Measurements from ENCODE around the gene MRPL22. TPM values are rescaled to one million over a fixed set of nuclear protein-coding genes. Genes with fewer than 3 reads are reported as not detected.
A peak's percentile ranks its signal among the peaks of the same experiment; 100 is the strongest.

MRPL22 gene
- 10 to 100 TPM; 33.6 to 63.5 (median 59.2) TPM for polyA plus RNA-seq
- long read RNA-seq, donor 1, transcript MRPL22-207 (7 exons, 3,176 nt) = major isoform, 64 of 99 reads
- long read RNA-seq, donor 1, transcript MRPL22-202 (6 exons, 784 nt) = minor isoform, 11 of 99 reads
- long read RNA-seq, donor 1, partial matches to known transcripts = 15 of 99 reads
- long read RNA-seq, donor 1, other reads (novel, unspliced or antisense) = 0 of 99 reads
- long read RNA-seq, donor 2, transcript MRPL22-202 (6 exons, 784 nt) = minor isoform, 5 of 31 reads
- long read RNA-seq, donor 2, transcript MRPL22-207 (7 exons, 3,176 nt) = major isoform, 19 of 31 reads
- long read RNA-seq, donor 2, partial matches to known transcripts = 5 of 31 reads
- long read RNA-seq, donor 2, other reads (novel, unspliced or antisense) = 0 of 31 reads
- long read RNA-seq, donor 3, transcript MRPL22-202 (6 exons, 784 nt) = minor isoform, 5 of 39 reads
- long read RNA-seq, donor 3, transcript MRPL22-207 (7 exons, 3,176 nt) = major isoform, 18 of 39 reads
- long read RNA-seq, donor 3, partial matches to known transcripts = 11 of 39 reads
- long read RNA-seq, donor 3, other reads (novel, unspliced or antisense) = 0 of 39 reads
- long read RNA-seq, donor 4, partial matches to known transcripts = 0 of 1 reads
- long read RNA-seq, donor 4, other reads (novel, unspliced or antisense) = 0 of 1 reads
- long read RNA-seq, donor 5, transcript MRPL22-207 (7 exons, 3,176 nt) = major isoform, 6 of 9 reads
- long read RNA-seq, donor 5, partial matches to known transcripts = 0 of 9 reads
- long read RNA-seq, donor 5, other reads (novel, unspliced or antisense) = 0 of 9 reads
- long read RNA-seq, donor 6, transcript MRPL22-207 (7 exons, 3,176 nt) = major isoform, 26 of 33 reads
- long read RNA-seq, donor 6, partial matches to known transcripts = 0 of 33 reads
- long read RNA-seq, donor 6, other reads (novel, unspliced or antisense) = 0 of 33 reads
- long read RNA-seq, donor 7, transcript MRPL22-204 (5 exons, 511 nt) = minor isoform, 6 of 158 reads
- long read RNA-seq, donor 7, transcript MRPL22-201 (6 exons, 3,035 nt) = major isoform, 57 of 158 reads
- long read RNA-seq, donor 7, transcript MRPL22-207 (7 exons, 3,176 nt) = minor isoform, 55 of 158 reads
- long read RNA-seq, donor 7, transcript MRPL22-202 (6 exons, 784 nt) = minor isoform, 13 of 158 reads
- long read RNA-seq, donor 7, partial matches to known transcripts = 26 of 158 reads
- long read RNA-seq, donor 7, other reads (novel, unspliced or antisense) = 0 of 158 reads
- long read RNA-seq, donor 8, partial matches to known transcripts = 0 of 2 reads
- long read RNA-seq, donor 8, other reads (novel, unspliced or antisense) = 0 of 2 reads
- long read RNA-seq, donor 9, partial matches to known transcripts = 0 of 6 reads
- long read RNA-seq, donor 9, other reads (novel, unspliced or antisense) = 0 of 6 reads
- long read RNA-seq, donor 10, transcript MRPL22-207 (7 exons, 3,176 nt) = major isoform, 36 of 56 reads
- long read RNA-seq, donor 10, transcript MRPL22-201 (6 exons, 3,035 nt) = minor isoform, 5 of 56 reads
- long read RNA-seq, donor 10, partial matches to known transcripts = 9 of 56 reads
- long read RNA-seq, donor 10, other reads (novel, unspliced or antisense) = 0 of 56 reads

- Histone ChIP-seq H3K27me3 (ENCODE audit: control insufficient read depth in 3 of 3, insufficient read depth in 3 of 3, low read length in 3 of 3) (no peaks in the 10 kb centered on the region), H3K4me3 (ENCODE audit: low read depth in 1 of 3, low read length in 3 of 3) (peak within 1 kb of the TSS; percentile 77 to 90 (median 90)), H3K9me3 (ENCODE audit: control insufficient read depth in 2 of 2, insufficient read depth in 1 of 2, low read depth in 1 of 2, low read length in 1 of 2) (no peaks in the 10 kb centered on the region), H3K27ac (ENCODE audit: low read depth in 1 of 3, low read length in 2 of 3) (peak within 1 kb of the TSS; percentile 44 to 88 (median 84)), H3K36me3 (ENCODE audit: control insufficient read depth in 3 of 3, insufficient read depth in 2 of 3, low read depth in 1 of 3, low read length in 3 of 3) (peaks cover 0 to 3% (median 0%) of the 10 kb centered on the region in 3 donors), H3K4me1 (ENCODE audit: control insufficient read depth in 3 of 3, insufficient read depth in 2 of 3, low read depth in 1 of 3, low read length in 2 of 3) (peaks cover 0 to 12% (median 0%) of the 10 kb centered on the region in 3 donors)
- 1 to 2% (median 1%) methylated on average over 40 of the region's 40 CpGs for WGBS, 3 donors
- FAIRE-seq (no peak), DNase-seq (peak; percentile 95 to 97)
Measured at GRCh38 chr5:154940772-154941620, at the start of gene MRPL22. Gene MRPL22 (plus strand): TSS chr5:154941073. CDS start chr5:154941111, 38 bp downstream.

DNA sequence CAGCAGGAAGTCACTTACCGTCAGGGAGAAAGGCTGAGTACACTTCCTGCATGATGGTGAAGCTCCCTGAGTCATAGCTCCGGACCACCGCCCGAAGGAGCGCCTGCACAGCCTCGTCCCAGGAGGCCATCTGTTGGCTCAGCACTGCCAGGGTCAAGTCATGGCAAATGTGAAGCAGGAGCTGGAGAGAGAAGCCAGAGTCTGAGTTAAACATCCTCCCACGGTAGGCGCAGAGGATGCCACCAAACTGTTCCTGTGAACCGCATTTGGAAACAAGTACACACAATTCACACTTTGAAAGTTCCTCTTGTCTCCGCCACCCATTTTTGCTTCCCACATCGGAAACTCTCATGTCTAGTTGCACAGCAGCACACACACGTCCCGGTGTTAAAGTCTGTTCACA, 48.5 kb upstream of the MRPL22 start:
- FAIRE-seq = no peak
- WGBS, 3 donors = 85 to 90% (median 88%) methylated on average over 13 of the region's 13 CpGs
- H3K36me3 ChIP-seq (ENCODE audit: control insufficient read depth in 3 of 3, insufficient read depth in 2 of 3, low read depth in 1 of 3, low read length in 3 of 3) = peaks cover 12 to 61% (median 31%) of the 10 kb centered on the region in 3 donors

DNA sequence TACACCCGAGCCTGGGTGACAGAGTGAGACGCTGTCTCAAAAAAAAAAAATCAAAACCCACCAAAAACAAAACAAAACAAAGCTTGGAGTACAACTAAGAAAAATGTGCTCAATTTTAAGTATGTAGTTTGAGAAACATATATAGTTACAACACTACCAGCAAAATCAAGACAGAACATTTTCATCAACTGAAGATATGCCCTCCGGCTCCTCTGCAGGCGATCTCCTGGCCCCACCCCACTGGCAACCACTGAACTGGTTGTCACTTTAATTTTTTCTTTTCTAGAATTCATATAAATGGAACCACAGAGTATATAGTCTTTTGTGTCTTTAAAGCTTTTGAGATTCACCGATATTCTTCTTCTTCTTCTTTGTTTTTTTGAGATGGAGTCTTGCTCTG, 47.5 kb upstream of the MRPL22 start:
- DNase-seq (no peak), FAIRE-seq (no peak)
- Histone ChIP-seq H3K27me3 (ENCODE audit: control insufficient read depth in 3 of 3, insufficient read depth in 3 of 3, low read length in 3 of 3) (no peaks in the 10 kb centered on the region), H3K4me3 (ENCODE audit: low read depth in 1 of 3, low read length in 3 of 3) (no peak overlapping the region), H3K9me3 (ENCODE audit: control insufficient read depth in 2 of 2, insufficient read depth in 1 of 2, low read depth in 1 of 2, low read length in 1 of 2) (no peaks in the 10 kb centered on the region), H3K4me1 (ENCODE audit: control insufficient read depth in 3 of 3, insufficient read depth in 2 of 3, low read depth in 1 of 3, low read length in 2 of 3) (no peaks in the 10 kb centered on the region), H3K36me3 (ENCODE audit: control insufficient read depth in 3 of 3, insufficient read depth in 2 of 3, low read depth in 1 of 3, low read length in 3 of 3) (peaks cover 7 to 68% (median 28%) of the 10 kb centered on the region in 3 donors), H3K27ac (ENCODE audit: low read depth in 1 of 3, low read length in 2 of 3) (no peak overlapping the region)
- 85 to 90% (median 87%) methylated on average over 5 of the region's 5 CpGs for WGBS, 3 donors

More for the DNA sequence above, 48.5 kb upstream of the MRPL22 start:
- H3K9me3 ChIP-seq (ENCODE audit: control insufficient read depth in 2 of 2, insufficient read depth in 1 of 2, low read depth in 1 of 2, low read length in 1 of 2) = no peaks in the 10 kb centered on the region
- no peak for DNase-seq
- H3K4me1 ChIP-seq (ENCODE audit: control insufficient read depth in 3 of 3, insufficient read depth in 2 of 3, low read depth in 1 of 3, low read length in 2 of 3) = no peaks in the 10 kb centered on the region
- no peaks in the 10 kb centered on the region for H3K27me3 ChIP-seq (ENCODE audit: control insufficient read depth in 3 of 3, insufficient read depth in 3 of 3, low read length in 3 of 3)
- no peak overlapping the region for H3K4me3 ChIP-seq (ENCODE audit: low read depth in 1 of 3, low read length in 3 of 3)
- H3K27ac ChIP-seq (ENCODE audit: low read depth in 1 of 3, low read length in 2 of 3) = no peak overlapping the region

DNA sequence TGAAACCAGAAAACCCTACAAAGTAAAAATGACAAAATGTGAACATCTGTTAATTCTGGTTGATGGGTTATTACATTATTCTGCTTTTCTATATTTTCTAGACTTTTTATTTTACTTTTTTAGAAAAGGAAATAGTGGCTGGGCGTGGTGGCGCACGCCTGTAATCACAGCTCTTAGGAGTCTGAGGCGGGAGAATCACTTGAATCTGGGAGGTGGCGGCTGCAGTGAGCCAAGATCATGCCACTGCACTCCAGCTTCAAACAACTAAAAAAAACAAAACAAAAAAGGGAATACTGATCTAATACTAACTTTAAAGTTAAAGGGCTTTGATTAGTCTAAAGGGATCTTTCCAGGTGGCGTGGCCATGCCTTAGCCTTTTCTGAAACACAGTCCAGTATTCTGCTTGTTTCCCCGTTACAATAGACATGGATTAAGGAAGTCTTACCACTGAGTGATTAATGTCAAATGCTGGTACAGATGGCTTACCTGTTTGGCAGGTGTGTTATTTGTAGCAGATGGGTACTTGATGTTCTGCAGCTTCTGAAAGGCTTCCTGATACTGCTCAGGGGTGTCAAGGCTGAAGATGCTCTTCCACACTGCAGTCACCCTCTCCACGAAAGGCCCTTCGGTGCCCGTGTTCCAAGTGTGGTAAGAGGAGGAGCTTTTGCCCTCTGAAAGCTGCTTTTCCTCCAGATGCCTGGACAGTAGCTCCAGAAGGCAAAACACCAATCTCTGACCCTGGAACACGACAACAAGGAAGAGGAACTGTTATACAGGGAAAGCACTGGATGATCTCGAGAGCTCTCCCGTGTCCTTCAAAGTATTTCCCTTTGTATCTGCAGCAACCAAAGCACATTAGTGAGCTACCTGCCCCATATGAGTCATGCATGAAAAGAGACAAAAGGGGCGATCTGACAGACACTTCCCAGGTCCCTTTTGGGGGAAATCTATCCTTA, 45.0 kb upstream of the MRPL22 start:
- no peak overlapping the region for H3K4me3 ChIP-seq (ENCODE audit: low read depth in 1 of 3, low read length in 3 of 3)
- H3K27ac ChIP-seq (ENCODE audit: low read depth in 1 of 3, low read length in 2 of 3) = no peak overlapping the region
- WGBS, 3 donors = 77 to 86% (median 82%) methylated on average over 14 of the region's 14 CpGs
- FAIRE-seq (no peak), DNase-seq (peak in 1 of 2 donors; percentile 31)
- no peaks in the 10 kb centered on the region for H3K27me3 ChIP-seq (ENCODE audit: control insufficient read depth in 3 of 3, insufficient read depth in 3 of 3, low read length in 3 of 3)
- H3K4me1 ChIP-seq (ENCODE audit: control insufficient read depth in 3 of 3, insufficient read depth in 2 of 3, low read depth in 1 of 3, low read length in 2 of 3) = no peaks in the 10 kb centered on the region
- H3K36me3 ChIP-seq (ENCODE audit: control insufficient read depth in 3 of 3, insufficient read depth in 2 of 3, low read depth in 1 of 3, low read length in 3 of 3) = peaks cover 12 to 64% (median 22%) of the 10 kb centered on the region in 3 donors
- H3K9me3 ChIP-seq (ENCODE audit: control insufficient read depth in 2 of 2, insufficient read depth in 1 of 2, low read depth in 1 of 2, low read length in 1 of 2) = no peaks in the 10 kb centered on the region

- Histone ChIP-seq H3K4me3 (ENCODE audit: low read depth in 1 of 3, low read length in 3 of 3) (no peak overlapping the region), H3K36me3 (ENCODE audit: control insufficient read depth in 3 of 3, insufficient read depth in 2 of 3, low read depth in 1 of 3, low read length in 3 of 3) (peaks cover 12 to 59% (median 22%) of the 10 kb centered on the region in 3 donors), H3K9me3 (ENCODE audit: control insufficient read depth in 2 of 2, insufficient read depth in 1 of 2, low read depth in 1 of 2, low read length in 1 of 2) (no peaks in the 10 kb centered on the region), H3K4me1 (ENCODE audit: control insufficient read depth in 3 of 3, insufficient read depth in 2 of 3, low read depth in 1 of 3, low read length in 2 of 3) (no peaks in the 10 kb centered on the region), H3K27me3 (ENCODE audit: control insufficient read depth in 3 of 3, insufficient read depth in 3 of 3, low read length in 3 of 3) (no peaks in the 10 kb centered on the region), H3K27ac (ENCODE audit: low read depth in 1 of 3, low read length in 2 of 3) (no peak overlapping the region)
- DNase-seq (peak in 1 of 2 donors; percentile 58), FAIRE-seq (no peak)
Measured at GRCh38 chr5:154896562-154897165, 44.2 kb upstream of the MRPL22 start.

GRCh38 chr5:154898210-154898609, 42.7 kb upstream of the MRPL22 start:
- Histone ChIP-seq H3K9me3 (ENCODE audit: control insufficient read depth in 2 of 2, insufficient read depth in 1 of 2, low read depth in 1 of 2, low read length in 1 of 2) (no peaks in the 10 kb centered on the region), H3K4me3 (ENCODE audit: low read depth in 1 of 3, low read length in 3 of 3) (no peak overlapping the region), H3K36me3 (ENCODE audit: control insufficient read depth in 3 of 3, insufficient read depth in 2 of 3, low read depth in 1 of 3, low read length in 3 of 3) (peaks cover 14 to 54% (median 24%) of the 10 kb centered on the region in 3 donors), H3K27me3 (ENCODE audit: control insufficient read depth in 3 of 3, insufficient read depth in 3 of 3, low read length in 3 of 3) (no peaks in the 10 kb centered on the region), H3K4me1 (ENCODE audit: control insufficient read depth in 3 of 3, insufficient read depth in 2 of 3, low read depth in 1 of 3, low read length in 2 of 3) (no peaks in the 10 kb centered on the region), H3K27ac (ENCODE audit: low read depth in 1 of 3, low read length in 2 of 3) (no peak overlapping the region)
- WGBS, 3 donors = 96 to 97% (median 96%) methylated on average over 4 of the region's 4 CpGs
- DNase-seq (no peak), FAIRE-seq (no peak)

All from small intestine (tissue), 16 donors.